NCI-H1105 (cell line): ENCODE measurements around the gene ZNF292.
"Not testable (repeated sequence)": the region's sequence is repeated elsewhere in the genome, so short reads cannot be mapped to it uniquely, and the experiment has no call there.

ENCODE experiments used
- DNase-seq: peaks from one replicate; lab custom pipeline; 2025; lab: John Stamatoyannopoulos, UW

The ZNF292 gene

DNA sequence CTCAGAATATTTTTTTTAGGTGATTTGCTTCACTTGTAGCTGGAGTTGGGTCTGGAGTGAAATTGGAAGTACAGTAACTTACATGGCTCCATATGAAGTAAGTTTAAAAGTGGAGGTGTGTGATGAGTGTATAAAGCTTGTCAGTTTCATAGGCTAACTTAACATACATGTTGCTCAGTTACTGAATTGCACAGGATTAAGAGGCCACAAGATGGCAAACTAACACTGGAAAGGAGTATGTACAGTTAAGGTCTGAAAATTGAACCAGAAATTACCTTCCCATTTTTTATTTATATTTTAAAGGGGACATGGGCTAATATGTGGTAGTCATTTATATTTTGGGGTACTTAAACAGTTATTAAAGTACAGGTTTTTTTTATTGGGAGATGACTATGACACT lies 121.8 kb downstream of the ZNF292 start:
- peak; percentile 26 for DNase-seq

GRCh38 chr6:87279196-87279595 lies 123.8 kb downstream of the ZNF292 start:
- no peak for DNase-seq

GRCh38 chr6:87281426-87281825 lies 126.1 kb downstream of the ZNF292 start:
- no peak for DNase-seq

- no peak for DNase-seq
Measured at GRCh38 chr6:87282743-87283142, 127.4 kb downstream of the ZNF292 start.

- DNase-seq: no peak
Measured at GRCh38 chr6:87283461-87283860, 128.1 kb downstream of the ZNF292 start.

DNA sequence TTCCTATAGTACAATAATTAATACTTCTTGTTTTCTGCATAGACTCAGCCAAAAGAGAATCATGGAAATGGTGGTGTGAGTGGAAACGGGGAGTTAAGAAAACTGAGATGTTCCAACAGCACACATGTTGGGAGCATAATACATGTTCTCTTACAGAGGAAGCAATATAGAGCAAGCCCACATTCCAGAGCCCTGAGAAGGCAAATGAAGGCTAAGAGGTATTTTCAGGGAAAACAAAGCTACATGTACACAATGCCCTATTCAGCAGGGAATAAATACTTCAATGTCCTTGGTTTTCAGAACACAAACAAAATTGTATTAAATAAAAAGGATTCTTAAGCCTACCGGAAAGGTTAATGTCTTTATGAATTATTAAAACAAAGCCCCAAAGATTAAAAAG lies 131.9 kb downstream of the ZNF292 start:
- DNase-seq: no peak

GRCh38 chr6:87289571-87289970 lies 134.2 kb downstream of the ZNF292 start:
- DNase-seq: no peak

GRCh38 chr6:87291883-87292282 lies 136.5 kb downstream of the ZNF292 start:
- DNase-seq: peak; percentile 44

DNA sequence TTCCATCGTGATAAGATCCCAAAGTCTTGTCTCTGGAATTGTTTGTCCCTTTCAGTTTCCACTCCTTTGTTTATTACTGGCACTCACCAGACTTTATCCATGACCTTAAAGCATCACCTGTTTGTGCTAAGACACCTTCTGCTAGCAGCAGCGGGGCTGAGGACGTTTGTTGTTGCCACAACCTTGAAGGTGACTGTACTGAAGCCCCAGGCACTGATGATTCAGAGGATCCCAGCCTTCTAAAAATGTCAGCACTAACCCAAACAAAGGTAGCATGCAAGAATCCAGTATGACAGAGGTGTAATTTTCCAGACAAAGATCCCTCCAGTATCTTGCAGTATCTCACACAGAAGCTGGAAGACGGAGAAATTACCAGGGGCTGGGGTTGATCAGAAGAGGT lies 138.2 kb downstream of the ZNF292 start:
- no peak for DNase-seq

GRCh38 chr6:87297119-87297518 lies 141.8 kb downstream of the ZNF292 start:
- DNase-seq: no peak

GRCh38 chr6:87301277-87301676 lies 145.9 kb downstream of the ZNF292 start:
- not testable (repeated sequence) for DNase-seq

DNA sequence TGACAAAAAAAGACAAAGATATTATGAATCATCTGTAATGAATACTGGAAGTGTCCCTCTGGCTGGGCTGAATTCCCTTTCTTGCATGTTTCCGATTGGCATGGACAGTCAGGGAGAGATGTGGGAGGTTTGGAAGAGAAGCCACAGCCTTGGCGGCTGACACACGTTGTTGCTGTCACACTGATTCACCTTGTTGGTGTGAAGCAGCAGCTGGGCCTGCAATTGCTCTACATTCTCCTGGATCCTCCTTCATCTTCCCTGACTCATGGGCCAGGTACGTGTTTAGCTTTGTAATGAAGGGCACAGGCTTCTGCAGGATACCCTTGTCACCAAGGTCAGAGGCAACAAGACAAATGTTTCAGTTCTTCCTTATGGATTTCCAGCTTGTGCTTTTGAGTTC lies 153.6 kb downstream of the ZNF292 start:
- no peak for DNase-seq

DNA sequence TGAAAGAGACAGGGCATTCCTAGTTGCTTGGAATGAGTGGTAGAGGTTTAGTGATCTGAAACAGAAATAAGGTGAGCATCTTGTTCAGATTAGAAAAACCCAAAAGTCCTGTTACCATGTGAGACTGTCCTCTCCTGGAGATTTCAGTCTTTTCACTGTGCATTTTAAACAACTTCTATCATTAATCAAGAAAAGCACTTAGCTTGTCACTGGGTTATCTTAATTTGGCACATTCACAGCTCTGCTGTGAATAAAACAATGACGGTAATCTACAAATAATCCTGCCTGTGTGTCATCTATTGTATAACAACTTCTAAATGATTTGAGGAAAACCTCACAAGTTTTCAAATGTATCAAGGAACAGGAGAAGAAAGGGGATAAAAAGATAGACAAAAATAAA lies 157.5 kb downstream of the ZNF292 start:
- no peak for DNase-seq
